DMS53 (cell line): ENCODE data around the gene MAPK12.

Source experiments
- DNase-seq: peaks from one replicate; lab custom pipeline; 2025; lab: John Stamatoyannopoulos, UW

Gene MAPK12

GRCh38 chr22:50299785-50300619 lies 38.5 kb upstream of the MAPK12 start:
- no peak for DNase-seq

GRCh38 chr22:50298937-50299784 lies 37.7 kb upstream of the MAPK12 start:
- no peak for DNase-seq

- DNase-seq: no peak
These were observed 36.8 kb upstream of the MAPK12 start for GRCh38 chr22:50298266-50298637.

GRCh38 chr22:50297510-50298265 lies 36.2 kb upstream of the MAPK12 start:
- no peak for DNase-seq

GRCh38 chr22:50296658-50297490 lies 35.4 kb upstream of the MAPK12 start:
- DNase-seq: no peak

- DNase-seq: peak; percentile 53
These were observed 32.8 kb upstream of the MAPK12 start for GRCh38 chr22:50294319-50294656.

GRCh38 chr22:50293441-50294318 lies 32.2 kb upstream of the MAPK12 start:
- peak; percentile 83 for DNase-seq

GRCh38 chr22:50292643-50293440 lies 31.4 kb upstream of the MAPK12 start:
- no peak for DNase-seq

- peak; percentile 85 for DNase-seq
These were observed 28.6 kb upstream of the MAPK12 start for GRCh38 chr22:50289942-50290630.

- DNase-seq: no peak
These were observed 27.9 kb upstream of the MAPK12 start for GRCh38 chr22:50289151-50289941.

- DNase-seq: no peak
These were observed 26.2 kb upstream of the MAPK12 start for GRCh38 chr22:50287731-50288130.

- DNase-seq: no peak
These were observed 25.3 kb upstream of the MAPK12 start for GRCh38 chr22:50286701-50287318.

GRCh38 chr22:50286275-50286674 lies 24.8 kb upstream of the MAPK12 start:
- DNase-seq: no peak

GRCh38 chr22:50285568-50286229 lies 24.2 kb upstream of the MAPK12 start:
- no peak for DNase-seq

- DNase-seq: no peak
These were observed 23.0 kb upstream of the MAPK12 start for GRCh38 chr22:50284479-50284878.

GRCh38 chr22:50283821-50284220 lies 22.3 kb upstream of the MAPK12 start:
- no peak for DNase-seq
